Keratinocyte (primary cell): ENCODE data around the gene ELAVL3. TPM values are rescaled to one million over a fixed set of nuclear protein-coding genes. Genes with fewer than 3 reads are reported as not detected.

ENCODE experiments used
- DNase-seq: peaks from one replicate; pipeline ENCODE4 v3.0.0-alpha.2; 2011; ENCODE audit warnings: low read depth, missing footprints, low spot score
- FAIRE-seq: peaks from 2 replicates; lab custom pipeline; 2011; peaks lifted over from hg19 to GRCh38; lab: Jason Lieb, UNC
- H2AFZ ChIP-seq: 2 replicates; pipeline ENCODE4 v1.6.0; 2012; ENCODE audit warnings: low read length, control low read depth, inconsistent platforms; ENCODE audit not compliant: control insufficient read depth
- H3K27ac ChIP-seq: 2 replicates; pipeline ENCODE4 v1.5.1; 2011; ENCODE audit warnings: low read length; ENCODE audit not compliant: control insufficient read depth, insufficient read depth
- H3K27me3 ChIP-seq: 3 replicates; pipeline ENCODE4 v1.6.0; 2011; ENCODE audit warnings: low read length; ENCODE audit not compliant: control insufficient read depth, insufficient read depth; ENCODE audit errors: extremely low read depth
- H3K36me3 ChIP-seq, 2 experiments: 2 replicates in 1 of 2; 3 replicates in 1 of 2; pipeline ENCODE4 v1.5.1; 2011; ENCODE audit warnings: low read length in 2 of 2, mild to moderate bottlenecking in 1 of 2; ENCODE audit not compliant: control insufficient read depth in 2 of 2, insufficient read depth in 2 of 2; ENCODE audit errors: extremely low read depth in 1 of 2
- H3K4me1 ChIP-seq: 3 replicates; pipeline ENCODE4 v1.5.1; 2011; ENCODE audit warnings: low read length; ENCODE audit not compliant: control insufficient read depth, insufficient read depth; ENCODE audit errors: extremely low read depth
- H3K4me2 ChIP-seq: 3 replicates; pipeline ENCODE4 v1.6.0; 2011; ENCODE audit warnings: low read depth, low read length; ENCODE audit not compliant: control insufficient read depth, insufficient read depth; ENCODE audit errors: extremely low read depth
- H3K4me3 ChIP-seq, 3 experiments: fragments of 200-600 bp in 1 of 3; sonication (generic) in 1 of 3; 2 replicates in 2 of 3; 3 replicates in 1 of 3; pipeline ENCODE4 v1.5.1; 2011 to 2016; ENCODE audit warnings: low read length in 3 of 3, mild to moderate bottlenecking in 3 of 3, control low read depth in 2 of 3, inconsistent platforms in 1 of 3, low read depth in 1 of 3, mixed read lengths in 1 of 3, mixed run types in 1 of 3, moderate library complexity in 1 of 3; ENCODE audit not compliant: control insufficient read depth in 2 of 3, insufficient read depth in 2 of 3; ENCODE audit errors: extremely low read depth in 1 of 3
- H3K79me2 ChIP-seq: 2 replicates; pipeline ENCODE4 v1.6.0; 2012; ENCODE audit warnings: low read length; ENCODE audit not compliant: control insufficient read depth, insufficient read depth
- H3K9ac ChIP-seq: 3 replicates; pipeline ENCODE4 v1.6.0; 2011; ENCODE audit warnings: low read length; ENCODE audit not compliant: control insufficient read depth, insufficient read depth; ENCODE audit errors: extremely low read depth
- H3K9me1 ChIP-seq: 3 replicates; pipeline ENCODE4 v1.6.0; 2011; ENCODE audit warnings: low read length; ENCODE audit not compliant: control insufficient read depth, insufficient read depth; ENCODE audit errors: extremely low read depth
- H3K9me3 ChIP-seq: 2 replicates; pipeline ENCODE4 v1.5.1; 2012; ENCODE audit warnings: low read depth, low read length; ENCODE audit not compliant: control insufficient read depth
- H4K20me1 ChIP-seq: 3 replicates; pipeline ENCODE4 v1.6.0; 2011; ENCODE audit warnings: low read length; ENCODE audit not compliant: control insufficient read depth, insufficient read depth; ENCODE audit errors: extremely low read depth
- EZH2 ChIP-seq: IDR thresholded peaks from one replicate; pipeline ENCODE4 v1.6.1; 2012; ENCODE audit warnings: inconsistent platforms, mild to moderate bottlenecking, low read length, moderate library complexity
- dilution Hi-C: fragments of 300-500 bp; cut with MboI; formaldehyde crosslinking; loops from one replicate; pipeline ENCODE4 v1.7.0; 2020; ENCODE audit warnings: low sequenced_read_pairs; ENCODE audit not compliant: extremely low pct_ligation_motif_present
- polyA plus RNA-seq, 5 experiments: library from polyadenylated mRNA; depleted of rRNA in 3 of 5; stranded (reverse) in 3 of 5; stranded (forward) in 1 of 5; unstranded in 1 of 5; fragments of >200 nt; gene quantifications; 1 replicate in 1 of 5; 2 replicates in 3 of 5; 3 replicates in 1 of 5; pipeline versions ENCODE4 v1.2.1 to v1.2.3, GENCODE V29; 2011 to 2012; ENCODE audit warnings: missing spikeins in 2 of 5, low read depth in 1 of 5, low replicate concordance in 1 of 5
- TF ChIP-seq, protein P1 (sequence below), 3 experiments: IDR thresholded peaks in 1 of 3; conservative IDR thresholded peaks in 1 of 3; optimal IDR thresholded peaks in 1 of 3; 2 replicates in 2 of 3; 3 replicates in 1 of 3; pipeline versions ENCODE3 to v1.5.1; 2011; ENCODE audit warnings: low read length in 3 of 3, mild to moderate bottlenecking in 3 of 3, moderate library complexity in 2 of 3, control low read depth in 1 of 3, inconsistent platforms in 1 of 3; ENCODE audit not compliant: insufficient read depth in 2 of 3; ENCODE audit errors: extremely low read depth in 1 of 3

ELAVL3 gene
- polyA plus RNA-seq, 1 donor (not counting 4 experiments of a cell fraction or from before 2014, with no cell fraction given) = not detected

- Histone ChIP-seq H3K4me2 (no peak overlapping the region), H3K9me1 (no peaks in the 10 kb centered on the region), H3K9me3 (no peaks in the 10 kb centered on the region), H3K79me2 (no peaks in the 10 kb centered on the region), H3K27me3 (no peaks in the 10 kb centered on the region), H3K27ac (no peak overlapping the region), H3K4me3 (no peak overlapping the region), H4K20me1 (no peaks in the 10 kb centered on the region), H3K4me1 (no peaks in the 10 kb centered on the region), H2AFZ (no peak overlapping the region), H3K9ac (no peak overlapping the region), H3K36me3 (peaks cover 3 to 5% of the 10 kb centered on the region in 2 experiments)
- no peak for FAIRE-seq
- TF ChIP-seq, protein P1, sequence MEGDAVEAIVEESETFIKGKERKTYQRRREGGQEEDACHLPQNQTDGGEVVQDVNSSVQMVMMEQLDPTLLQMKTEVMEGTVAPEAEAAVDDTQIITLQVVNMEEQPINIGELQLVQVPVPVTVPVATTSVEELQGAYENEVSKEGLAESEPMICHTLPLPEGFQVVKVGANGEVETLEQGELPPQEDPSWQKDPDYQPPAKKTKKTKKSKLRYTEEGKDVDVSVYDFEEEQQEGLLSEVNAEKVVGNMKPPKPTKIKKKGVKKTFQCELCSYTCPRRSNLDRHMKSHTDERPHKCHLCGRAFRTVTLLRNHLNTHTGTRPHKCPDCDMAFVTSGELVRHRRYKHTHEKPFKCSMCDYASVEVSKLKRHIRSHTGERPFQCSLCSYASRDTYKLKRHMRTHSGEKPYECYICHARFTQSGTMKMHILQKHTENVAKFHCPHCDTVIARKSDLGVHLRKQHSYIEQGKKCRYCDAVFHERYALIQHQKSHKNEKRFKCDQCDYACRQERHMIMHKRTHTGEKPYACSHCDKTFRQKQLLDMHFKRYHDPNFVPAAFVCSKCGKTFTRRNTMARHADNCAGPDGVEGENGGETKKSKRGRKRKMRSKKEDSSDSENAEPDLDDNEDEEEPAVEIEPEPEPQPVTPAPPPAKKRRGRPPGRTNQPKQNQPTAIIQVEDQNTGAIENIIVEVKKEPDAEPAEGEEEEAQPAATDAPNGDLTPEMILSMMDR (optimal IDR thresholded peaks at IDR 0.05 in 1 of 3, IDR thresholded peaks at IDR 0.05 in 1 of 3, conservative IDR thresholded peaks at IDR 0.05 in 1 of 3; ENCODE audit: extremely low read depth in 1 of 3, insufficient read depth in 2 of 3, low read length in 3 of 3) = no peak
- no peak for TF ChIP-seq EZH2
- dilution Hi-C loops = no loop called here
- DNase-seq = no peak
Measured at GRCh38 chr19:11489378-11489777, 8.5 kb upstream of the ELAVL3 start.

GRCh38 chr19:11486661-11487503 is 6.0 kb upstream of the ELAVL3 start:
- dilution Hi-C loops = no loop called here
- no peak for DNase-seq
- TF ChIP-seq EZH2 = no peak
- TF ChIP-seq, protein P1 (optimal IDR thresholded peaks at IDR 0.05 in 1 of 3, IDR thresholded peaks at IDR 0.05 in 1 of 3, conservative IDR thresholded peaks at IDR 0.05 in 1 of 3; ENCODE audit: extremely low read depth in 1 of 3, insufficient read depth in 2 of 3, low read length in 3 of 3) = no peak

More at GRCh38 chr19:11486661-11487503, 6.0 kb upstream of the ELAVL3 start:
- Histone ChIP-seq H4K20me1 (no peaks in the 10 kb centered on the region), H3K4me3 (no peak overlapping the region), H3K9ac (no peak overlapping the region), H3K4me2 (no peak overlapping the region), H3K27ac (no peak overlapping the region), H3K9me3 (no peaks in the 10 kb centered on the region), H3K79me2 (no peaks in the 10 kb centered on the region), H3K27me3 (peaks cover 6% of the 10 kb centered on the region), H3K4me1 (peaks cover 2% of the 10 kb centered on the region), H2AFZ (no peak overlapping the region), H3K36me3 (peaks cover 3 to 5% of the 10 kb centered on the region in 2 experiments), H3K9me1 (no peaks in the 10 kb centered on the region)
- FAIRE-seq = no peak
